ENCODE measurements around the gene IFIT2.

DNA sequence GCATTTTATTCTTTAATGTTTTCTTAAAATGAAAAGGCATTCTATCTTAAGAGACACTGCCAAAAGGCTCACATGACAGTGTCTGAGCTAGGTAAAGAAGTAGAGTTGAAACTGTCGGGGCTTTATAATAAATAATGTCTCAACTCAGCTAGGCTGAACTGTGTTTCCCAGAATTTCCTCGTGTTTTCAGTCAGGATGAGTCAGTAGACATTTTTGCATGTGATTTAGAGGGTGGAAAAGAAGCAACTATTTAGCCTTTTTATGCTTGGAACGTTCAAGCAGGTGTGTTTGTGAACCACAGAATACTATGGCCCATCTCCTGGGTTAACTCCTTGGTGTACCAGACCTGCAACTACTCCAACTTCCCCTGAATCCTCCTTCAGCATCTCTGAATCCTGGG, 26.9 kb upstream of the IFIT2 start:
- TF ChIP-seq, protein P1, sequence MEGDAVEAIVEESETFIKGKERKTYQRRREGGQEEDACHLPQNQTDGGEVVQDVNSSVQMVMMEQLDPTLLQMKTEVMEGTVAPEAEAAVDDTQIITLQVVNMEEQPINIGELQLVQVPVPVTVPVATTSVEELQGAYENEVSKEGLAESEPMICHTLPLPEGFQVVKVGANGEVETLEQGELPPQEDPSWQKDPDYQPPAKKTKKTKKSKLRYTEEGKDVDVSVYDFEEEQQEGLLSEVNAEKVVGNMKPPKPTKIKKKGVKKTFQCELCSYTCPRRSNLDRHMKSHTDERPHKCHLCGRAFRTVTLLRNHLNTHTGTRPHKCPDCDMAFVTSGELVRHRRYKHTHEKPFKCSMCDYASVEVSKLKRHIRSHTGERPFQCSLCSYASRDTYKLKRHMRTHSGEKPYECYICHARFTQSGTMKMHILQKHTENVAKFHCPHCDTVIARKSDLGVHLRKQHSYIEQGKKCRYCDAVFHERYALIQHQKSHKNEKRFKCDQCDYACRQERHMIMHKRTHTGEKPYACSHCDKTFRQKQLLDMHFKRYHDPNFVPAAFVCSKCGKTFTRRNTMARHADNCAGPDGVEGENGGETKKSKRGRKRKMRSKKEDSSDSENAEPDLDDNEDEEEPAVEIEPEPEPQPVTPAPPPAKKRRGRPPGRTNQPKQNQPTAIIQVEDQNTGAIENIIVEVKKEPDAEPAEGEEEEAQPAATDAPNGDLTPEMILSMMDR (conservative IDR thresholded peaks at IDR 0.05) = no peak
- TF ChIP-seq ZFX (IDR thresholded peaks at IDR 0.05) = no peak

Data from C4-2B (cell line).